Cardiac muscle cell (in vitro differentiated cells and primary cell): ENCODE measurements around the gene C3orf18. TPM values are rescaled to one million over a fixed set of nuclear protein-coding genes. Genes with fewer than 3 reads are reported as not detected.

Experiments used
- DNase-seq, 2 donors: peaks; one replicate each; pipeline versions ENCODE4 v3.0.0 to v3.0.0-alpha.2; 2010 to 2017; ENCODE audit warnings: low read depth in 1 of 2, low spot score in 1 of 2
- H3K27ac ChIP-seq: fragments of 200-600 bp; sonication (generic); 2 replicates; pipeline ENCODE4 v1.5.1; 2016
- H3K27me3 ChIP-seq: fragments of 200-600 bp; sonication (generic); 2 replicates; pipeline ENCODE4 v1.6.0; 2016; ENCODE audit warnings: control low read depth
- H3K36me3 ChIP-seq: fragments of 200-600 bp; sonication (generic); 2 replicates; pipeline ENCODE4 v1.5.1; 2016; ENCODE audit warnings: control low read depth
- H3K4me1 ChIP-seq: fragments of 200-600 bp; sonication (generic); 2 replicates; pipeline ENCODE4 v1.8.1; 2017; ENCODE audit warnings: low read depth, mild to moderate bottlenecking, mixed run types
- H3K4me3 ChIP-seq: fragments of 200-600 bp; sonication (generic); 2 replicates; pipeline ENCODE4 v1.5.1; 2016; ENCODE audit warnings: mild to moderate bottlenecking
- H3K9me3 ChIP-seq: fragments of 200-600 bp; sonication (generic); 2 replicates; pipeline ENCODE4 v1.5.1; 2017; ENCODE audit warnings: low read depth, mild to moderate bottlenecking, control low read depth
- CTCF ChIP-seq: IDR thresholded peaks from 2 replicates; pipeline ENCODE4 v1.5.1; 2012; ENCODE audit warnings: low read depth, mild to moderate bottlenecking, low read length
- polyA plus RNA-seq: library from polyadenylated mRNA; unstranded; fragments of >200 nt; fragmentation: Nextera tagmentation; extraction: Ambion mirVana; gene quantifications from 2 replicates; pipeline ENCODE4 v1.2.1, GENCODE V29; 2016
- total RNA-seq: library from RNA; depleted of rRNA; stranded (reverse); fragments of >200 nt; gene quantifications from 2 replicates; pipeline ENCODE4 v1.2.3, GENCODE V29; 2016

The C3orf18 gene
- total and polyA plus RNA-seq, 2 experiments from 2014 or later: 33.6 to 39.4 TPM

- no peak for DNase-seq
- Histone ChIP-seq H3K4me1 (no peaks in the 10 kb centered on the region), H3K36me3 (no peaks in the 10 kb centered on the region), H3K27me3 (peaks cover 21% of the 10 kb centered on the region), H3K4me3 (no peak overlapping the region), H3K27ac (no peak overlapping the region), H3K9me3 (no peaks in the 10 kb centered on the region)
- no peak for TF ChIP-seq CTCF
These were observed 32.7 kb downstream of the C3orf18 start for GRCh38 chr3:50534681-50535330.

DNA sequence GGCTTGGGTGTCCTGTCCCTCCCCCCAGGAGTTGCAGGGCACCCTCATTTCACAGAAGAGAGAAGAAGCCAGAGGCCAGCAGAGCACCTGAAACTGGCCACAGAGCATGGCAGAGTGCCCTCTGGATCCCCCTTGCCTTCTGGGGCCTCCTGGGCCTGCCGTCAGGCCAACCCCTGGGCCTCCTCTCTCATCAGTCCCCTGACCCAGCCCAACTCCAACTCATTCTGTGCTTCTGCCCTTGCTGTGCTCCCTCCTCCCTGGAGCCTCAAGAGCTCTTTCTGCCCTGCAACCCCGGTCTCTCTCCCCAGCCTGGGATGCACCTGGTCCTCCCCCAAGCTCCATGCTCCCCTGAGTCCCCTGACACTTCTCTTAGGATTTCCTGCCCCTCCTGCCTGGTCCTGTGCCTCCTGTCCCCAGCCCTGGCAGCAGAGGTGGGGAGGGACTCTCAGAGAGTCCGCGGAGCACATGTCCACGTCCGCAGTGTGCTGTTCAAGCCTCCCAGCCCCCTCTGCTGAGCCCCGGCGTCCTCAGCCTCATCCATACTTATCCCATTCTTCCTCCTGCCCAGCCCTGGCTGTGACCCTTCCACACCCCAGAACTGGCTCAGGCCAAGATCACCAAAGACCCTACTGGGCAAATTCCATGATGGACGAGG, 33.6 kb downstream of the C3orf18 start:
- no peaks in the 10 kb centered on the region for H3K9me3 ChIP-seq

DNA sequence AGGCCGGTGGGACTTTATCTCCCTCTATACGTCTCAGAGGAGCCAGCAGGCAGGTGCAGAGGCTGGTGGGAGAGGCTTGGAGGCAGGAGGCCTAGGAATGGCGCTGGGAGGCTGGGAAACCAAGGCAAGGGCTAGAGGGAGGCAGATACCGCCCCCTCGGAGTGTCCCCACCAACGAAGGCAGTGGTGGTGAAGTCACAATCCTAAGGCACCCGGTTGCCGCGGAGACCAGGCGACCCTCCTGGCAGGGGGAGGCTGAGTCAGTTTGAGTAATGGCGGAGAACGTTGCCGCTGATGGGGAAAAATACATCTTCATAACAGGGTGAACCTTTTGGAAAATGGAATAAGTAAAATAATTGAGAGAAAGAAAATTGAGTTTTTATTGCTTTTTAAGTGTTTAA, 34.2 kb downstream of the C3orf18 start:
- Histone ChIP-seq H3K36me3 (no peaks in the 10 kb centered on the region), H3K9me3 (no peaks in the 10 kb centered on the region), H3K4me3 (no peak overlapping the region), H3K4me1 (no peaks in the 10 kb centered on the region), H3K27ac (no peak overlapping the region), H3K27me3 (peaks cover 30% of the 10 kb centered on the region)
- no peak for TF ChIP-seq CTCF
- no peak for DNase-seq

More for the DNA sequence above, 33.6 kb downstream of the C3orf18 start:
- no peaks in the 10 kb centered on the region for H3K36me3 ChIP-seq
- no peak overlapping the region for H3K27ac ChIP-seq
- no peaks in the 10 kb centered on the region for H3K4me1 ChIP-seq
- TF ChIP-seq CTCF: no peak
- peaks cover 30% of the 10 kb centered on the region for H3K27me3 ChIP-seq
- H3K4me3 ChIP-seq: no peak overlapping the region
- no peak for DNase-seq

DNA sequence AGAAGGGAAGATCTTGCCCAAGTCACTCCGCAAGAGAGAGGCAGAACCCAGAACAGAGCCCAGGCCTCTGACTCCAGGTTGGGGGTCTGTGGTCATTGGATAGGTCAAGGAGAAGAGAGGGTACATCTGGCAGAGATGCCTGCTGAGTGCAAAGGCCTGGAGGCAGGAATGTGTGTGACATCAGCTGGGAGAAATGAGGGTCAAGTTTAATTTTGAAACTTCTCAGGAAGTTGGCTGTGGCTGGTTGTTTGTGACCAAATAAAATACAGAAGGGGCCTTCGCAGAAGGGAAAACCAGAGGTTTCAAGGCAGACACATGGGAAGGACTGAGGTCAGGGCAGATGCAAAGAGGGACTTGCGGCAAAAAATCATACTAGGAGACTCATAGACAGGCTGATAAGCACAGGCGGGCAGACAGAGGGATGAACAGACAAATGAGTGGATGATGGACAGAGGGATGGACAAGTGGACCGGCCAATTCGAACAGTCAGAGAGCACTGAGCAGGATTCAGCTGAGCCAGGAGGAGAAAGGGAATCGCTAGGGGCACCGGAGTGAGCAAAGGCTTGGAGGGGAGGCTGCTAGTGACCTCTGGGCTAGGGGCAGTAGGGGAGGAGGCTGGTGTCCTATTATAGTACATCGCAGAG, 35.4 kb downstream of the C3orf18 start:
- no peak for TF ChIP-seq CTCF
- H3K9me3 ChIP-seq: no peaks in the 10 kb centered on the region
- no peak overlapping the region for H3K27ac ChIP-seq
- H3K4me1 ChIP-seq: no peaks in the 10 kb centered on the region
- H3K4me3 ChIP-seq: no peak overlapping the region
- no peaks in the 10 kb centered on the region for H3K36me3 ChIP-seq
- no peak for DNase-seq
- peaks cover 30% of the 10 kb centered on the region for H3K27me3 ChIP-seq

DNA sequence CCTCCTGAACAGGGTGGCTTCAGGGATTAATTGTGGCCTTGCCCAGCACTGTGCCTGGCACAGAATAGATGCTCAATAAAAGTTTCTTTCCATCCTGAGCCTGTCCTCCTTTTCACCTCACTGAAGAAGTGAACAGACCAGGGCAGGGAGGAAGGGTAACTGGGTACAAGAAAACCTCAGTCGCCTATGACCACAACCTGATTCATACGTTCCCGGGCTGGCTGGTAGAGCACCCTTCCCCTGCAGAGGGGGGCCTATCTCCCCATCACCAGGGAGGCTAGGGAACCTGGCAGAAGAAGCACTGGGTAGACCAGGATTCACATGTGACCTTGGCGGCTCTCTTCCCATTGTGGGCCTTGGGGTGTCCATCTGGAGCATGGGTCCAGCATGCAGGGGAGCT, 36.3 kb downstream of the C3orf18 start:
- no peak overlapping the region for H3K27ac ChIP-seq
- H3K9me3 ChIP-seq: no peaks in the 10 kb centered on the region
- H3K36me3 ChIP-seq: no peaks in the 10 kb centered on the region
- H3K27me3 ChIP-seq: peaks cover 30% of the 10 kb centered on the region
- no peak overlapping the region for H3K4me3 ChIP-seq
- no peak for TF ChIP-seq CTCF
- H3K4me1 ChIP-seq: no peaks in the 10 kb centered on the region
- DNase-seq: no peak
